GM23338 (cell line): ENCODE data around the gene RNF2. TPM values are rescaled to one million over a fixed set of nuclear protein-coding genes. Genes with fewer than 3 reads are reported as not detected.

Source experiments
- ATAC-seq: fragments of 200-7000 bp; cut with Tn5 transposase; 3 replicates; pipeline ENCODE4 v1.9.1; 2020
- DNase-seq: peaks from one replicate; pipeline ENCODE4 v3.0.0-alpha.2; 2015; ENCODE audit warnings: low spot score
- H2AFZ ChIP-seq: fragments of 200-600 bp; sonication (generic); 2 replicates; pipeline ENCODE4 v1.8.0; 2016; ENCODE audit warnings: antibody characterized with exemption, mild to moderate bottlenecking, moderate library complexity
- H3F3A ChIP-seq: fragments of 200-600 bp; sonication (generic); replicated peaks from 2 replicates; pipeline ENCODE4 v1.8.0; 2017; ENCODE audit warnings: antibody characterized with exemption, mixed run types, low read depth
- H3K27ac ChIP-seq: fragments of 200-600 bp; sonication (generic); 2 replicates; pipeline ENCODE4 v1.6.1; 2016; ENCODE audit warnings: low read depth
- H3K27me3 ChIP-seq: fragments of 200-600 bp; sonication (generic); 2 replicates; pipeline ENCODE4 v1.8.0; 2016; ENCODE audit warnings: mild to moderate bottlenecking, mixed run types, moderate library complexity; ENCODE audit not compliant: insufficient read depth
- H3K36me3 ChIP-seq: fragments of 200-600 bp; sonication (generic); 2 replicates; pipeline ENCODE4 v1.8.0; 2016; ENCODE audit warnings: mild to moderate bottlenecking; ENCODE audit not compliant: insufficient read depth
- H3K4me1 ChIP-seq: fragments of 200-600 bp; sonication (generic); 2 replicates; pipeline ENCODE4 v1.8.0; 2016; ENCODE audit warnings: mild to moderate bottlenecking, moderate library complexity; ENCODE audit not compliant: insufficient read depth
- H3K4me2 ChIP-seq: fragments of 200-600 bp; sonication (generic); 2 replicates; pipeline ENCODE4 v1.7.1; 2017; ENCODE audit warnings: mixed run types
- H3K4me3 ChIP-seq: fragments of 200-600 bp; sonication (generic); 2 replicates; pipeline ENCODE4 v1.6.1; 2016; ENCODE audit warnings: mixed run types
- H3K79me2 ChIP-seq: fragments of 200-600 bp; sonication (generic); replicated peaks from 2 replicates; pipeline ENCODE4 v1.8.0; 2017; ENCODE audit warnings: mild to moderate bottlenecking; ENCODE audit not compliant: insufficient read depth
- H3K9me2 ChIP-seq: fragments of 200-600 bp; sonication (generic); 2 replicates; pipeline ENCODE4 v1.8.0; 2017; ENCODE audit not compliant: insufficient read depth
- H4K20me1 ChIP-seq: fragments of 200-600 bp; sonication (generic); replicated peaks from 2 replicates; pipeline ENCODE4 v1.8.0; 2017; ENCODE audit warnings: mild to moderate bottlenecking; ENCODE audit not compliant: insufficient read depth
- H3K27ac Mint-ChIP-seq: 2 replicates; pipeline ENCODE4 v1.8.0; 2020; ENCODE audit warnings: inconsistent platforms, mild to moderate bottlenecking, moderate library complexity, mixed read lengths
- H3K27me3 Mint-ChIP-seq: 3 replicates; pipeline ENCODE4 v1.8.0; 2022; ENCODE audit warnings: low read depth, mild to moderate bottlenecking, moderate library complexity, mixed read lengths, inconsistent platforms; ENCODE audit not compliant: insufficient read depth, poor library complexity
- H3K36me3 Mint-ChIP-seq: 3 replicates; pipeline ENCODE4 v1.8.0; 2021; ENCODE audit warnings: low read depth, mild to moderate bottlenecking, inconsistent platforms, moderate library complexity, mixed read lengths
- H3K4me1 Mint-ChIP-seq: 3 replicates; pipeline ENCODE4 v1.8.0; 2020; ENCODE audit warnings: mild to moderate bottlenecking, inconsistent platforms, mixed read lengths
- H3K4me3 Mint-ChIP-seq: 3 replicates; pipeline ENCODE4 v1.8.0; 2021; ENCODE audit warnings: moderate library complexity, mild to moderate bottlenecking, inconsistent platforms, mixed read lengths
- H3K9me3 Mint-ChIP-seq: 3 replicates; pipeline ENCODE4 v1.8.0; 2020; ENCODE audit warnings: moderate library complexity, mild to moderate bottlenecking, inconsistent platforms, mixed read lengths
- CREB1 ChIP-seq: fragments of 250-450 bp; sonication (Bioruptor Pico); IDR thresholded peaks from 2 replicates; pipeline ENCODE4 v1.5.0; 2020; ENCODE audit warnings: low read depth, mild to moderate bottlenecking, moderate library complexity
- EZH2 ChIP-seq: fragments of 200-600 bp; sonication (generic); IDR thresholded peaks from one replicate; pipeline ENCODE4 v1.8.0; 2017; ENCODE audit warnings: antibody characterized with exemption, mild to moderate bottlenecking, low read depth; ENCODE audit not compliant: unreplicated experiment
- EZH2phosphoT487 ChIP-seq: fragments of 200-600 bp; sonication (generic); IDR thresholded peaks from one replicate; pipeline ENCODE4 v1.8.1; 2018; ENCODE audit warnings: antibody characterized with exemption; ENCODE audit not compliant: unreplicated experiment
- JUNB ChIP-seq: IDR thresholded peaks from one replicate; pipeline ENCODE4 v1.6.1; 2016; ENCODE audit warnings: antibody characterized with exemption; ENCODE audit not compliant: unreplicated experiment
- NANOG ChIP-seq: IDR thresholded peaks from 2 replicates; pipeline ENCODE4 v1.6.1; 2016; ENCODE audit warnings: antibody characterized with exemption, borderline replicate concordance
- STAT1 ChIP-seq: IDR thresholded peaks from one replicate; pipeline ENCODE4 v1.6.1; 2016; ENCODE audit warnings: antibody characterized with exemption; ENCODE audit not compliant: unreplicated experiment
- ZNF114 ChIP-seq: fragments of 250-450 bp; sonication (Bioruptor Pico); IDR thresholded peaks from 2 replicates; pipeline ENCODE4 v1.5.0; 2020; ENCODE audit warnings: mild to moderate bottlenecking, moderate library complexity
- ZNF331 ChIP-seq: fragments of 250-450 bp; sonication (Bioruptor Pico); IDR thresholded peaks from 2 replicates; pipeline ENCODE4 v1.5.0; 2020; ENCODE audit warnings: low read depth, mild to moderate bottlenecking, moderate library complexity
- polyA plus RNA-seq: library from polyadenylated mRNA; unstranded; fragments of >200 nt; fragmentation: Nextera tagmentation; extraction: Ambion mirVana; gene quantifications from 2 replicates; pipeline ENCODE4 v1.2.1, GENCODE V29; 2016
- total RNA-seq: library from RNA; depleted of rRNA; stranded (reverse); fragments of >200 nt; shearing (Covaris generic); gene quantifications from 2 replicates; pipeline ENCODE4 v1.2.3, GENCODE V29; 2014
- TF ChIP-seq, protein P1 (sequence below): IDR thresholded peaks from 2 replicates; pipeline ENCODE4 v1.6.1; 2016; ENCODE audit warnings: antibody characterized with exemption
- TF ChIP-seq, protein P2 (sequence below), 2 experiments: fragments of 200-600 bp in 1 of 2; sonication (generic) in 1 of 2; conservative IDR thresholded peaks; 2 replicates each; pipeline versions ENCODE4 v1.5.1 to v1.6.1; 2016 to 2017; ENCODE audit warnings: antibody characterized with exemption in 2 of 2, low read depth in 2 of 2, mild to moderate bottlenecking in 2 of 2, moderate library complexity in 1 of 2
- TF ChIP-seq, protein P3 (sequence below): IDR thresholded peaks from one replicate; pipeline ENCODE4 v1.6.1; 2018; ENCODE audit warnings: antibody characterized with exemption; ENCODE audit not compliant: unreplicated experiment

Gene RNF2
- total and polyA plus RNA-seq, 2 experiments from 2014 or later: 33.3 to 51.4 TPM

DNA sequence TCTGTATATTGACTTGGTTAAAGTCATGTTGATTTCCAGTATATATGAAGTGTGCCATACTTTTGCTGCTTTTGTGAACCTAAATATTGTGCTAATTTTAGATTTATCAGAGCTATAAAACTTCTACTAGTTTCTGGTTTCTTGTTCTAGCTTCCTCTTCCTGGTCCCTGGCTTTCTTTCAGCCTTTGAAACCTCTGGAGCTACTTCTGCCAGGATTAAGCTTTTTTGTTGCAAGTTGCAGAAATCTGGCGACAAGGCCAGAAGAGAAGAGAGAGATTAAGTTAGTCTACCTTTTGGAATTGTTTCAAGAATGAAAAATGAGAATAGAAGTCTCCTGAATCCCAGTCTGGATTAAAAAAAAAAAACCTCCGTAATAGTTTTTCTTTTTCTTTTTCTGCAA, 13.5 kb downstream of the RNF2 start:
- Histone ChIP-seq H3K79me2 (peaks cover 100% of the 10 kb centered on the region), H3K4me1 (peaks cover 28% of the 10 kb centered on the region), H3F3A (no peaks in the 10 kb centered on the region), H2AFZ (no peak overlapping the region), H3K9me2 (no peaks in the 10 kb centered on the region), H4K20me1 (peaks cover 12% of the 10 kb centered on the region; the same call in 1 of the 2 replicates), H3K27me3 (no peaks in the 10 kb centered on the region), H3K4me2 (peak overlapping the region; percentile 7; the same call in 1 of the 2 replicates), H3K27ac (no peak overlapping the region), H3K4me3 (no peak overlapping the region), H3K36me3 (no peaks in the 10 kb centered on the region)
- Mint-ChIP-seq H3K27me3 (no peaks in the 10 kb centered on the region), H3K4me1 (peaks cover 27% of the 10 kb centered on the region), H3K4me3 (no peak overlapping the region), H3K36me3 (peaks cover 24% of the 10 kb centered on the region; the same call in 2 of the 3 replicates), H3K9me3 (peaks cover 2% of the 10 kb centered on the region; the same call in 1 of the 3 replicates), H3K27ac (no peak overlapping the region)
- TF ChIP-seq EZH2 (no peak), ZNF331 (CRISPR knock-in tag) (no peak), JUNB (no peak), CREB1 (CRISPR knock-in tag) (no peak)
- TF ChIP-seq, protein P1, sequence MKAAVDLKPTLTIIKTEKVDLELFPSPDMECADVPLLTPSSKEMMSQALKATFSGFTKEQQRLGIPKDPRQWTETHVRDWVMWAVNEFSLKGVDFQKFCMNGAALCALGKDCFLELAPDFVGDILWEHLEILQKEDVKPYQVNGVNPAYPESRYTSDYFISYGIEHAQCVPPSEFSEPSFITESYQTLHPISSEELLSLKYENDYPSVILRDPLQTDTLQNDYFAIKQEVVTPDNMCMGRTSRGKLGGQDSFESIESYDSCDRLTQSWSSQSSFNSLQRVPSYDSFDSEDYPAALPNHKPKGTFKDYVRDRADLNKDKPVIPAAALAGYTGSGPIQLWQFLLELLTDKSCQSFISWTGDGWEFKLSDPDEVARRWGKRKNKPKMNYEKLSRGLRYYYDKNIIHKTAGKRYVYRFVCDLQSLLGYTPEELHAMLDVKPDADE: no peak
- TF ChIP-seq, protein P2, sequence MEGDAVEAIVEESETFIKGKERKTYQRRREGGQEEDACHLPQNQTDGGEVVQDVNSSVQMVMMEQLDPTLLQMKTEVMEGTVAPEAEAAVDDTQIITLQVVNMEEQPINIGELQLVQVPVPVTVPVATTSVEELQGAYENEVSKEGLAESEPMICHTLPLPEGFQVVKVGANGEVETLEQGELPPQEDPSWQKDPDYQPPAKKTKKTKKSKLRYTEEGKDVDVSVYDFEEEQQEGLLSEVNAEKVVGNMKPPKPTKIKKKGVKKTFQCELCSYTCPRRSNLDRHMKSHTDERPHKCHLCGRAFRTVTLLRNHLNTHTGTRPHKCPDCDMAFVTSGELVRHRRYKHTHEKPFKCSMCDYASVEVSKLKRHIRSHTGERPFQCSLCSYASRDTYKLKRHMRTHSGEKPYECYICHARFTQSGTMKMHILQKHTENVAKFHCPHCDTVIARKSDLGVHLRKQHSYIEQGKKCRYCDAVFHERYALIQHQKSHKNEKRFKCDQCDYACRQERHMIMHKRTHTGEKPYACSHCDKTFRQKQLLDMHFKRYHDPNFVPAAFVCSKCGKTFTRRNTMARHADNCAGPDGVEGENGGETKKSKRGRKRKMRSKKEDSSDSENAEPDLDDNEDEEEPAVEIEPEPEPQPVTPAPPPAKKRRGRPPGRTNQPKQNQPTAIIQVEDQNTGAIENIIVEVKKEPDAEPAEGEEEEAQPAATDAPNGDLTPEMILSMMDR (conservative IDR thresholded peaks at IDR 0.05; ENCODE audit: low read depth in 2 of 2): no peak
- TF ChIP-seq, protein P3, sequence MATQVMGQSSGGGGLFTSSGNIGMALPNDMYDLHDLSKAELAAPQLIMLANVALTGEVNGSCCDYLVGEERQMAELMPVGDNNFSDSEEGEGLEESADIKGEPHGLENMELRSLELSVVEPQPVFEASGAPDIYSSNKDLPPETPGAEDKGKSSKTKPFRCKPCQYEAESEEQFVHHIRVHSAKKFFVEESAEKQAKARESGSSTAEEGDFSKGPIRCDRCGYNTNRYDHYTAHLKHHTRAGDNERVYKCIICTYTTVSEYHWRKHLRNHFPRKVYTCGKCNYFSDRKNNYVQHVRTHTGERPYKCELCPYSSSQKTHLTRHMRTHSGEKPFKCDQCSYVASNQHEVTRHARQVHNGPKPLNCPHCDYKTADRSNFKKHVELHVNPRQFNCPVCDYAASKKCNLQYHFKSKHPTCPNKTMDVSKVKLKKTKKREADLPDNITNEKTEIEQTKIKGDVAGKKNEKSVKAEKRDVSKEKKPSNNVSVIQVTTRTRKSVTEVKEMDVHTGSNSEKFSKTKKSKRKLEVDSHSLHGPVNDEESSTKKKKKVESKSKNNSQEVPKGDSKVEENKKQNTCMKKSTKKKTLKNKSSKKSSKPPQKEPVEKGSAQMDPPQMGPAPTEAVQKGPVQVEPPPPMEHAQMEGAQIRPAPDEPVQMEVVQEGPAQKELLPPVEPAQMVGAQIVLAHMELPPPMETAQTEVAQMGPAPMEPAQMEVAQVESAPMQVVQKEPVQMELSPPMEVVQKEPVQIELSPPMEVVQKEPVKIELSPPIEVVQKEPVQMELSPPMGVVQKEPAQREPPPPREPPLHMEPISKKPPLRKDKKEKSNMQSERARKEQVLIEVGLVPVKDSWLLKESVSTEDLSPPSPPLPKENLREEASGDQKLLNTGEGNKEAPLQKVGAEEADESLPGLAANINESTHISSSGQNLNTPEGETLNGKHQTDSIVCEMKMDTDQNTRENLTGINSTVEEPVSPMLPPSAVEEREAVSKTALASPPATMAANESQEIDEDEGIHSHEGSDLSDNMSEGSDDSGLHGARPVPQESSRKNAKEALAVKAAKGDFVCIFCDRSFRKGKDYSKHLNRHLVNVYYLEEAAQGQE: no peak
- ATAC-seq (no peak), DNase-seq (no peak)

DNA sequence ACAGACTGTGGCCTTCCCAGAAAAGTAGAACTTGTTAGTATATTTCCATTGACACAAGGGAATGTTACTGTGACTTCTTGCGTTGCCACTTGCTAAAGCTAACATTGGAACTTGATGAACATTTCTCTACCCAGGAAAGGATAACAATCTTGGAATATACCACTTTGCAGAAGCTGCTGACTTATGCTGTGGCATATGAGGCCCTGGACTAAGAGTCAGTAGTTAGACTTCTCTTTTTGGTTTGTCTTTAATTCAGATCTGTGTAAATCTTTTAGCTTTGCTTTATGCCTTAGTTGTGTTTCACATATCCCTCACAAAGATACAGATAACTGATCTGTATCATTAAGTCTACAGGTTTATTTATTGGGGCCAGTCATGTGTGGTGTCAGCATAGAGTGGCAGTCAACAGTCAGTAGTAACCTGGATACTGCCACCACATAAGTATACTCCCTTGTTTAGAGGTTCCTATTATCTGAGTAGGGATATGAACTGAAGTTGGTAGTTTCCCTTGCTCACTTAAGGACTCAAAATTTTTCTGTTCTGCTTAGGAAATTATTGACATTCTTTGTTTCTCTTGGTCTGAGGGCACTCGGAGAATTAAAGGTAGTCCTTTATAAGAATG, 14.7 kb downstream of the RNF2 start:
- Histone ChIP-seq H3K27me3 (no peaks in the 10 kb centered on the region), H3F3A (no peaks in the 10 kb centered on the region), H3K27ac (no peak overlapping the region), H3K36me3 (no peaks in the 10 kb centered on the region), H4K20me1 (peaks cover 9% of the 10 kb centered on the region; the same call in 1 of the 2 replicates), H3K4me3 (no peak overlapping the region), H3K79me2 (peaks cover 100% of the 10 kb centered on the region), H3K4me2 (no peak overlapping the region), H3K4me1 (peaks cover 28% of the 10 kb centered on the region), H2AFZ (no peak overlapping the region), H3K9me2 (no peaks in the 10 kb centered on the region)
- ATAC-seq (no peak), DNase-seq (no peak)
- Mint-ChIP-seq H3K4me3 (no peak overlapping the region), H3K36me3 (peaks cover 27% of the 10 kb centered on the region), H3K9me3 (peaks cover 2% of the 10 kb centered on the region; the same call in 1 of the 3 replicates), H3K27ac (no peak overlapping the region; the same call in 1 of the 2 replicates), H3K27me3 (no peaks in the 10 kb centered on the region), H3K4me1 (peaks cover 23% of the 10 kb centered on the region)
- TF ChIP-seq ZNF331 (CRISPR knock-in tag) (no peak), EZH2phosphoT487 (no peak), NANOG (no peak), CREB1 (CRISPR knock-in tag) (no peak), JUNB (no peak), STAT1 (no peak), ZNF114 (CRISPR knock-in tag) (no peak)
- TF ChIP-seq, protein P2 (conservative IDR thresholded peaks at IDR 0.05; ENCODE audit: low read depth in 2 of 2): no peak
- TF ChIP-seq, protein P1: no peak
